Gastroesophageal sphincter (tissue), 4 donors: Measurements from ENCODE around the gene EPHA7. TPM values are rescaled to one million over a fixed set of nuclear protein-coding genes. Genes with fewer than 3 reads are reported as not detected.

Source experiments
- ATAC-seq: fragments of 150-250 bp; one replicate; pipeline ENCODE4 v1.9.1; 2016; ENCODE audit warnings: mild to moderate bottlenecking, moderate library complexity
- H3K27ac ChIP-seq, 4 donors: fragments of 200-600 bp; sonication (generic) in 3 of 4; 1 replicate in 3 of 4; 2 replicates in 1 of 4; pipeline ENCODE4 v1.5.1; 2016 to 2019
- H3K27me3 ChIP-seq: fragments of 200-600 bp; sonication (generic); one replicate; pipeline ENCODE4 v1.5.1; 2019
- H3K36me3 ChIP-seq, 2 donors: fragments of 200-600 bp; sonication (generic); one replicate each; pipeline ENCODE4 v1.5.1; 2019; ENCODE audit warnings: control low read depth in 1 of 2
- H3K4me1 ChIP-seq, 3 donors: fragments of 200-600 bp; sonication (generic); 1 replicate in 2 of 3; 2 replicates in 1 of 3; pipeline ENCODE4 v1.5.1; 2016 to 2019; ENCODE audit warnings: control low read depth in 2 of 3
- H3K4me3 ChIP-seq, 2 donors: fragments of 200-600 bp; sonication (generic); one replicate each; pipeline ENCODE4 v1.5.1; 2019; ENCODE audit warnings: mild to moderate bottlenecking in 1 of 2, moderate library complexity in 1 of 2
- H3K9me3 ChIP-seq, 3 donors: fragments of 200-600 bp; sonication (generic); one replicate each; pipeline ENCODE4 v1.5.1; 2017 to 2019; ENCODE audit warnings: control low read depth in 2 of 3
- CTCF ChIP-seq, 4 experiments: fragments of 200-600 bp in 2 of 4; fragments of 450-650 bp in 2 of 4; sonication (generic) in 1 of 4; IDR thresholded peaks; one replicate each; pipeline ENCODE4 v1.5.1; 2017 to 2019; ENCODE audit warnings: antibody characterized with exemption in 4 of 4, mild to moderate bottlenecking in 2 of 4, moderate library complexity in 2 of 4
- EP300 ChIP-seq: sonication (generic); formaldehyde crosslinking; IDR thresholded peaks from one replicate; pipeline ENCODE4 v1.6.1; 2017; ENCODE audit warnings: antibody characterized with exemption, mild to moderate bottlenecking
- POLR2A ChIP-seq, 2 donors: fragments of 450-650 bp; IDR thresholded peaks; one replicate each; pipeline ENCODE4 v1.6.1; 2017; ENCODE audit warnings: antibody characterized with exemption in 2 of 2, mild to moderate bottlenecking in 2 of 2, moderate library complexity in 1 of 2
- POLR2AphosphoS5 ChIP-seq: sonication (generic); formaldehyde crosslinking; IDR thresholded peaks from one replicate; pipeline ENCODE4 v1.6.1; 2017; ENCODE audit warnings: antibody characterized with exemption
- WGBS, 2 donors: methylation state at CpG; one replicate each; pipeline ENCODE4 v1.1.5; 2018; ENCODE audit warnings: low coverage in 1 of 2; 5-methylcytosine and 5-hydroxymethylcytosine counted together
- total RNA-seq, 4 donors: library from RNA; depleted of rRNA; stranded (reverse); fragments of >200 nt; gene quantifications; one replicate each; pipeline ENCODE4 v1.1.0, GENCODE V29; 2016

EPHA7 gene
- total RNA-seq, 4 donors from 2014 or later = 71.6 to 210 (median 175) TPM

DNA sequence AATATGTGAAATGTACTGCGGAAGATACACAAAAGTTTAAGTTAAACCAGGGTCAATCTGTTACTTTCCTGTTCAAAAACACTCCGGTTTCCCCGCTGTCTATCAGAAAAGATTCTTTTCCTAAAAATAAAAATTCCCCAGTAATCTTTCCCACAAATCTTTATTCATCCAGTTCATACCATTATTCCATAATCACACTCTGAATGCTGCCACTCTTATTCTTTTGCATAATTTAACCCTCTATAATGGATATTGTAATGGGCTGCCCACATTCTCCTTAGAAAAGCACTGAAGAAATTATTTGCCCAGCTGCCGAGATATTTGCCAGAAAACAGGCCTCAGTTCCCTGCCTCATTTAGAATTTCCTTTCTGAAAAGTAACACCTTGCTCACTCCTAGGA, 68.6 kb downstream of the EPHA7 start:
- H3K36me3 ChIP-seq = peaks cover 0 to 19% of the 10 kb centered on the region in 2 donors
- no peak for TF ChIP-seq POLR2A (IDR thresholded peaks at IDR 0.05)
- no peak for TF ChIP-seq EP300
- no peak for TF ChIP-seq CTCF (IDR thresholded peaks at IDR 0.05)
- no peak for TF ChIP-seq POLR2AphosphoS5
- ATAC-seq = no peak
- H3K27ac ChIP-seq = no peak overlapping the region
- no peaks in the 10 kb centered on the region for H3K9me3 ChIP-seq
- 85 to 94% methylated on average over 3 to 4 of the region's 4 CpGs for WGBS, 2 donors
- no peaks in the 10 kb centered on the region for H3K27me3 ChIP-seq
- H3K4me3 ChIP-seq = no peak overlapping the region
- no peaks in the 10 kb centered on the region for H3K4me1 ChIP-seq

DNA sequence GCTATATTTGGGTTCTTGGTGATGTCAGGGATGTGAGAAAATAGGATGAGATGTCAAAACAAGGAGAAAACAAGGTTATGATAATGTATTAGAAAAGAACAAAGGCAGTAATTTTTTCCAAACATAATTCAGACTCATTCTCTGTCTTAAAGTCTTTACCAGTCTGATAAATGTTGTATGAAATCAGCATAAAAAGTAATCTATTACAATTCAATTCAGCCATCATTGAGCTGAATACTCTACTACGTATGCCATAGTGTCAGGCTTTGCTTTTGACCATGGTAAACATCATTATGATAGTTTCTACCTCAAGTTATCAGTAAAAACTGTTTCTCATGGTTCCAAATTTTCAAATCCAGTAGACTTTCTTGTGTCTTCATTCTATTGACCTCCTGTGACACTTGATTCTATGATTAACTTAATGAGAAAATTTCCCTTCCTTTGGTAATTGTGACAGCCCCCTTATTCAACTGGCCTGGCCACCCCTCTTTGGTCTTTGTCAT, 75.0 kb downstream of the EPHA7 start:
- Histone ChIP-seq H3K4me1 (peaks cover 0 to 22% (median 0%) of the 10 kb centered on the region in 3 donors), H3K9me3 (no peaks in the 10 kb centered on the region), H3K4me3 (no peak overlapping the region), H3K36me3 (no peaks in the 10 kb centered on the region), H3K27me3 (no peaks in the 10 kb centered on the region), H3K27ac (no peak overlapping the region)
- WGBS, 2 donors = 57 to 64% methylated on average over 1 of the region's 1 CpG
- TF ChIP-seq POLR2A (IDR thresholded peaks at IDR 0.05) = no peak
- ATAC-seq = no peak

- no peak for ATAC-seq
These were observed 75.9 kb downstream of the EPHA7 start for GRCh38 chr6:93343476-93343875.

GRCh38 chr6:93341900-93342613, 77.3 kb downstream of the EPHA7 start:
- Histone ChIP-seq H3K36me3 (no peaks in the 10 kb centered on the region), H3K4me1 (peaks cover 0 to 34% (median 2%) of the 10 kb centered on the region in 3 donors), H3K27me3 (no peaks in the 10 kb centered on the region), H3K27ac (no peak overlapping the region), H3K4me3 (no peak overlapping the region), H3K9me3 (no peaks in the 10 kb centered on the region)
- TF ChIP-seq EP300 = no peak
- TF ChIP-seq POLR2AphosphoS5 = no peak
- no peak for TF ChIP-seq POLR2A (IDR thresholded peaks at IDR 0.05)
- ATAC-seq = no peak
- 33 to 91% methylated on average over 1 of the region's 1 CpG for WGBS, 2 donors

More at GRCh38 chr6:93343476-93343875, 75.9 kb downstream of the EPHA7 start:
- H3K9me3 ChIP-seq = no peaks in the 10 kb centered on the region
- 24 to 30% methylated on average over 2 of the region's 2 CpGs for WGBS, 2 donors
- TF ChIP-seq POLR2AphosphoS5 (no peak), POLR2A (IDR thresholded peaks at IDR 0.05) (no peak), CTCF (IDR thresholded peaks at IDR 0.05) (no peak), EP300 (no peak)
- no peak overlapping the region for H3K4me3 ChIP-seq
- H3K4me1 ChIP-seq = peaks cover 0 to 22% (median 0%) of the 10 kb centered on the region in 3 donors
- no peaks in the 10 kb centered on the region for H3K27me3 ChIP-seq
- no peak overlapping the region for H3K27ac ChIP-seq
- H3K36me3 ChIP-seq = no peaks in the 10 kb centered on the region

- no peak for ATAC-seq
- no peaks in the 10 kb centered on the region for H3K27me3 ChIP-seq
- no peaks in the 10 kb centered on the region for H3K36me3 ChIP-seq
- peaks cover 0 to 23% (median 2%) of the 10 kb centered on the region in 3 donors for H3K4me1 ChIP-seq
- H3K27ac ChIP-seq = no peak overlapping the region
- H3K4me3 ChIP-seq = no peak overlapping the region
- H3K9me3 ChIP-seq = no peaks in the 10 kb centered on the region
- WGBS, 2 donors = 48 to 55% methylated on average over 2 of the region's 2 CpGs
- no peak for TF ChIP-seq POLR2AphosphoS5
- no peak for TF ChIP-seq EP300
- TF ChIP-seq POLR2A (IDR thresholded peaks at IDR 0.05) = no peak
- TF ChIP-seq CTCF (IDR thresholded peaks at IDR 0.05) = no peak
These were observed 81.5 kb downstream of the EPHA7 start for GRCh38 chr6:93337772-93338394.

DNA sequence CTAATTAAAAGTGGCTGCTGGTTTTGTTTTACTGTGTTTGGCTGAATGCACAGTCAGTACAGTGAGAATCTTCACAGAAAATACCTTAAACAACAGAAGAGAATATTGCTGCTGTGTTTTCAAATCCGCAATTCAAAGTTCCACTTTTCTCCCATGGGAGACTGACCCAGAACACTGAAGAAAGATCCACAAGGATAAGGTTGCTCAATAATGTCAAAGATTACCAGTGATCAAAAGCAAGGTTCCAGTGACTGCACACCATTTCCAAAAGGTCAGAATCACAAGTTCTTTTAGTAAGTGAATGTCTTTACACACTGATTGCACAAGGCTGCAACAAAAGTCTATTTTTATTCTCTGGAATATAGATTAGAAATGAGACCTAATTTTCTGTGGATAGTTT, 82.3 kb downstream of the EPHA7 start:
- Histone ChIP-seq H3K4me1 (peaks cover 0 to 17% (median 2%) of the 10 kb centered on the region in 3 donors), H3K9me3 (no peaks in the 10 kb centered on the region), H3K4me3 (no peak overlapping the region), H3K27ac (no peak overlapping the region), H3K36me3 (no peaks in the 10 kb centered on the region), H3K27me3 (no peaks in the 10 kb centered on the region)
- WGBS, 2 donors = 90 to 100% methylated on average over 1 of the region's 1 CpG
- ATAC-seq = no peak
- TF ChIP-seq POLR2AphosphoS5 = no peak
- no peak for TF ChIP-seq CTCF (IDR thresholded peaks at IDR 0.05)
- no peak for TF ChIP-seq POLR2A (IDR thresholded peaks at IDR 0.05)
- no peak for TF ChIP-seq EP300
